ENCODE measurements around the gene RPL29.
A peak's percentile ranks its signal among the peaks of the same experiment; 100 is the strongest.
"Not testable (repeated sequence)": the region's sequence is repeated elsewhere in the genome, so short reads cannot be mapped to it uniquely, and the experiment has no call there.

RPL29 gene

GRCh38 chr3:52001443-52001974 lies 5.8 kb upstream of the RPL29 start:
- Histone ChIP-seq H3K27ac (no peak overlapping the region), H3K4me3 (ENCODE audit: low read depth, low read length) (no peak overlapping the region), H3K36me3 (replicated peaks) (no peaks in the 10 kb centered on the region), H3K27me3 (replicated peaks) (no peaks in the 10 kb centered on the region)
- peak; percentile 34 for DNase-seq
- TF ChIP-seq CTCF (IDR thresholded peaks at IDR 0.05; ENCODE audit: low read depth, low read length, missing control alignments) = peak; percentile 96
- in situ Hi-C loops (cut with HindIII; ENCODE audit: low pct_ligation_motif_present, low sequenced_read_pairs) = no loop called here

- Histone ChIP-seq H3K4me3 (ENCODE audit: low read depth, low read length) (no peak overlapping the region), H3K27ac (no peak overlapping the region), H3K27me3 (replicated peaks) (no peaks in the 10 kb centered on the region), H3K36me3 (replicated peaks) (peaks cover 4% of the 10 kb centered on the region)
- in situ Hi-C loops (cut with HindIII; ENCODE audit: low pct_ligation_motif_present, low sequenced_read_pairs) = no loop called here
- no peak for TF ChIP-seq CTCF (IDR thresholded peaks at IDR 0.05; ENCODE audit: low read depth, low read length, missing control alignments)
- DNase-seq = no peak
Measured at GRCh38 chr3:51999846-52000245, 4.2 kb upstream of the RPL29 start.

GRCh38 chr3:51998774-51999173 lies 3.1 kb upstream of the RPL29 start:
- Histone ChIP-seq H3K36me3 (replicated peaks) (peaks cover 15% of the 10 kb centered on the region), H3K4me3 (ENCODE audit: low read depth, low read length) (no peak overlapping the region), H3K27me3 (replicated peaks) (no peaks in the 10 kb centered on the region), H3K27ac (no peak overlapping the region)
- no peak for DNase-seq
- in situ Hi-C loops (cut with HindIII; ENCODE audit: low pct_ligation_motif_present, low sequenced_read_pairs) = no loop called here
- no peak for TF ChIP-seq CTCF (IDR thresholded peaks at IDR 0.05; ENCODE audit: low read depth, low read length, missing control alignments)

GRCh38 chr3:51997935-51998596 lies 2.4 kb upstream of the RPL29 start:
- DNase-seq = no peak
- no peaks in the 10 kb centered on the region for H3K27me3 ChIP-seq (replicated peaks)
- no peak overlapping the region for H3K27ac ChIP-seq
- in situ Hi-C loops (cut with HindIII; ENCODE audit: low pct_ligation_motif_present, low sequenced_read_pairs) = no loop called here
- H3K36me3 ChIP-seq (replicated peaks) = peaks cover 19% of the 10 kb centered on the region
- TF ChIP-seq CTCF (IDR thresholded peaks at IDR 0.05; ENCODE audit: low read depth, low read length, missing control alignments) = no peak
- H3K4me3 ChIP-seq (ENCODE audit: low read depth, low read length) = no peak overlapping the region

DNA sequence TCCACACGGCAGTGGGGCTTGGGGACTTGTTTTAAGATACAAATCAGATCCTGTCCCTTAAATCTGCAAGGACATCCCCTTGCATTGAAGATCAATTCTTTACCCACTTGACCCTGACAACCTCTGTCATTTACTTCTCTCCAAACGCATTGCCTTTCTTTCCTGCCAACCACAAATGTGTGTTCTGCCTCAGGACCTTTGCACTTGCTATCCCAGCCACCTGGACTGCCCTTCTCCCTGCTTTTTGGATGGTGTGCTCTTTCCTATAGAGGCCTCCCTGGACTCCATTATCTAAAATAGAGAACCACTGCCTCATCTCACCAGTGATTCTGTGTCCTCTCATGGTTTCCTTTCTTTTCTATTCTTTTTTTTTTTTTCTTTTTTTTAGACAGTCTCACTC lies 1.5 kb upstream of the RPL29 start:
- Histone ChIP-seq H3K27me3 (replicated peaks) (no peaks in the 10 kb centered on the region), H3K36me3 (replicated peaks) (peaks cover 28% of the 10 kb centered on the region), H3K4me3 (ENCODE audit: low read depth, low read length) (no peak overlapping the region), H3K27ac (no peak overlapping the region)
- DNase-seq = no peak
- in situ Hi-C loops (cut with HindIII; ENCODE audit: low pct_ligation_motif_present, low sequenced_read_pairs) = no loop called here
- TF ChIP-seq CTCF (IDR thresholded peaks at IDR 0.05; ENCODE audit: low read depth, low read length, missing control alignments) = no peak

- peak overlapping the region; percentile 90 for H3K27ac ChIP-seq
- no peak for TF ChIP-seq CTCF (IDR thresholded peaks at IDR 0.05; ENCODE audit: low read depth, low read length, missing control alignments)
- in situ Hi-C loops (cut with HindIII; ENCODE audit: low pct_ligation_motif_present, low sequenced_read_pairs) = no loop called here
Measured at GRCh38 chr3:51994530-51994929, 1.2 kb downstream of the RPL29 start.

GRCh38 chr3:51993657-51994056 lies 2.0 kb downstream of the RPL29 start:
- in situ Hi-C loops (cut with HindIII; ENCODE audit: low pct_ligation_motif_present, low sequenced_read_pairs); H3K27ac ChIP-seq; DNase-seq; H3K27me3 ChIP-seq (replicated peaks); H3K4me3 ChIP-seq (ENCODE audit: low read depth, low read length): not testable (repeated sequence)
- H3K36me3 ChIP-seq (replicated peaks) = peaks cover 39% of the 10 kb centered on the region

More at GRCh38 chr3:51994530-51994929, 1.2 kb downstream of the RPL29 start:
- peak overlapping the region; percentile 99 for H3K4me3 ChIP-seq (ENCODE audit: low read depth, low read length)
- H3K27me3 ChIP-seq (replicated peaks) = no peaks in the 10 kb centered on the region
- DNase-seq = no peak
- H3K36me3 ChIP-seq (replicated peaks) = peaks cover 39% of the 10 kb centered on the region
